ENCODE results near the gene IFNG.

Gene IFNG

DNA sequence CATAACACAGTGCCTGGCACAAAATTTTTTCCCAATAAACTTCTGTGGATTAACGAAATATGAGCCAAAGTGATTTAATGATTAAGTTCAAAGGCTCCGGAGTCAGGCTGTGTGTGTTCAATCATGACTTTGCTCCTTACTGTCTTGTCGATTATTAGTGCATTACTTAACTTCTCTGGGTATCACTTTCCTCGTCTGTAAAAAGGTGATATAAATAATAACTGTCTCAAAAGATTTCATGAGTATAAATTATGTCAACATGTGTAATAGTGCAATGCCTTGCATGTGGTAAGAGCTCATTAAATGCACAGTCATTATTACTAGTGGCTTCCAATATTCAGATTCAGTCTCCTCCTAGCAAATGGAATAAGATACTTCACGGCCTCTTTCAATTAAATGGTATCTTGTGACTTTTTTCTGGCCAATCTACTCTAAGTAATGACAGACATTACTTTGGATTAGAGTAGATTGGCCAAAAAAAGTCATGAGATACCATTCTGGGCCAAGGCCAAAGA, 6.8 kb upstream of the IFNG start:
- no peak for DNase-seq (ENCODE audit: low read depth)

DNA sequence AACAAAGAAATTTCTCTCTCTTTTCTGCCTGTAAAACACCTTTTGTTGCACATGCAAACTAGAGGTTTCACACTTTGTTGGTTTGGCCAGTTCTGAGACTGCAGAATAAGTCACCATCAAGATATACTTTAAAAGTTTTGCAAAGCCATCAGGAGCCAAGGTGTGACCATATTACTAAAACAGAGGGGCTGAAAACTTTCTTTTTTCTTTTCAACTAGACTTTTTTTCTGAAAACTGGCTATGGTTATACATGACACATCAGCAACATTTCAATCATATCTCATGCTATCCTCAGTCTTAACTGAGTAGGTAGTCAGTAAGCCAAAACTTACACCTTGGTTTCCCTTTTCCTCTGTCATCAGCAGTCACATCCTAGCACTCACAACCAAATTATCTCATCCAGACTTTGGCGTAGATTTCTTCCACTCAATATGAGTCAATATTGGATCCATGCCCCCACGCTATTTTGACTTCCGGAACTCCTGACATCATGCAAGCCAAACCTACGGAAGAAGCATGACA, 4.1 kb upstream of the IFNG start:
- DNase-seq (ENCODE audit: low read depth): no peak

GRCh38 chr12:68162374-68162773, 2.8 kb upstream of the IFNG start:
- no peak for DNase-seq (ENCODE audit: low read depth)

DNA sequence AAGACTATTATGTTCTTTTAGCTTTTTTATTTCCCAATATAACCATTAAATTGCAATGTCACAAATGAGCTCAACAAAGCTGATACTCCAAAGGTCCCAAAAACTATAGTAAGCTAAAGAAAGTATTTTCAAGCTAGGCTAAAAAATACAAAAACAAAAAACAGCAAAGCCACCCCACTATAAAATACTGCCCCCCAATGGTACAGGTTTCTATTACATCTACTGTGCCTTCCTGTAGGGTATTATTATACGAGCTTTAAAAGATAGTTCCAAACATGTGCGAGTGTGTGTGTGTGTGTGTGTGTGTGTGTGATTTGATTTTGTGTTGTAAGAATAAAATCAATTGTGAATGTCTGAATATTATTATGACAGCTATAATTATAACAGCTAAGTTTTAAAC, 1.1 kb downstream of the IFNG start:
- DNase-seq (ENCODE audit: low read depth): no peak

- DNase-seq (ENCODE audit: low read depth): no peak
Observed at GRCh38 chr12:68157380-68157779, 2.2 kb downstream of the IFNG start.

GRCh38 chr12:68156636-68157035, 2.9 kb downstream of the IFNG start:
- DNase-seq (ENCODE audit: low read depth): no peak

- no peak for DNase-seq (ENCODE audit: low read depth)
Observed at GRCh38 chr12:68154779-68155178, 4.8 kb downstream of the IFNG start.

GRCh38 chr12:68148261-68148951, 11.1 kb downstream of the IFNG start:
- no peak for DNase-seq (ENCODE audit: low read depth)

- no peak for DNase-seq (ENCODE audit: low read depth)
Observed at GRCh38 chr12:68140556-68140955, 19.0 kb downstream of the IFNG start.

DNA sequence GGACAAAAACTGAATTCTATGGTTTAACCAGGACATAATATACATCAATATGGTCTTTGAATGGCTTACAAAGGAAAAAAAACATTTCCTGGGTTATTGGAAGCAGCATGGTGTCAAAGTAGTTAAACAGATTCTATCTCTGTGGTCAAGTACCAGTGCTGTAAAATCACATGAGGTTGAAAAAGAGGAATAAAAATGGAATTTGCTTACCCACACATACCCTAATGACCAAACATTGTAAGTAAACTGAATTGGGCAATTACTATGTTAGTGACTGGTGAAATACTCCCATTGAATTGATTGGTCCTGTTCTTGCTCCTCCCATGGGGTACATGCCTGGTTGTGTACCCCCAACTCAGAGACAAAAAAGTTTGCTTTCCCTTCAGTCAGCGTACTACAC, 19.6 kb downstream of the IFNG start:
- no peak for DNase-seq (ENCODE audit: low read depth)

DNA sequence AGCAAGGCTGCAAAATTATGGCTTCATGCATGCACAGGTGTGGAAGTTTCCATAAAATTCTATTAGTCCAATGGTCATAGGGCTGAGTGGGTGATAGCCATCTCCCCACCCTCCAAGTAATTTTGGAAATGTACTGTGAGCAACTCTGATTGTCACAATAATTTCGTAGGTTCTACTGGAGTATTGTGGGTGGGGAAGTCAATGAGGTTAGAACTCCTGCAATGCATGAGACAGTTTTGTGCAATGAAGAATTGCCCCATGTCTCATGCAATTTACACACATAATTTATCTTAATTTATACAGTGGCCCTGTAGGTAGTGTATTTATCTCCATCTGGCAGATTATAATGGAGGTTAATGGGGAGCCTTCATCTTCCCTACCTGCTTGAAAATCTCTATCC, 20.5 kb downstream of the IFNG start:
- DNase-seq (ENCODE audit: low read depth): no peak

- no peak for DNase-seq (ENCODE audit: low read depth)
Observed at GRCh38 chr12:68138480-68138879, 21.1 kb downstream of the IFNG start.

GRCh38 chr12:68137335-68137830, 22.2 kb downstream of the IFNG start:
- DNase-seq (ENCODE audit: low read depth): no peak

- no peak for DNase-seq (ENCODE audit: low read depth)
Observed at GRCh38 chr12:68135520-68135919, 24.0 kb downstream of the IFNG start.

DNA sequence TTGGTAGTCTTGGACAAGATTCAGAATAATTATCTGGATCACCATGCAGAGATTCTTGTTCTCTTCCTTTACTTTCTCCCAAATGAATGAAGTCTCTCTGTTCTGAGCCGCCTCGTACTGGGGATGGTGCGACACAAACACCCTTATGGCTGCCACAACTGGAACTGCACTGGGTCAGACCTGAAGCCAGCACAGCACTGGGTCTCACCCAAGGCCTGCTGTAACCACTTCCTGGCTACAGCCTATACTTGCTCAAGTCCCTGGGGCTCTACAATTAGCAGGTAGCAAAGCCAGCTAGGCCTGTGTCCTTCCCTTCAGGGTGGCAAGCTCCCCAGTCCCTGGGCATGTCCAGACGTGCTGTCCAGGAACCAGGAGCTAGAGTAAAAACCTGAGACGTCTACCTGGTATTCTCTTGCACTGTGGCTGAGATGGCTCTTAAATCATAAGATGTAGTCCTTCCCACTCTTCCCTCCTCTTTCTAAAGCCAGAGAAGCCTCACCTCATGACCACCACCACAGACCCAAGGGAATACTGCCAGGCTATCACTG, 27.6 kb downstream of the IFNG start:
- DNase-seq (ENCODE audit: low read depth): no peak

- DNase-seq (ENCODE audit: low read depth): no peak
Observed at GRCh38 chr12:68129979-68130378, 29.6 kb downstream of the IFNG start.

- DNase-seq (ENCODE audit: low read depth): no peak
Observed at GRCh38 chr12:68122236-68122920, 37.2 kb downstream of the IFNG start.

GRCh38 chr12:68121143-68121542, 38.4 kb downstream of the IFNG start:
- DNase-seq (ENCODE audit: low read depth): no peak

DNA sequence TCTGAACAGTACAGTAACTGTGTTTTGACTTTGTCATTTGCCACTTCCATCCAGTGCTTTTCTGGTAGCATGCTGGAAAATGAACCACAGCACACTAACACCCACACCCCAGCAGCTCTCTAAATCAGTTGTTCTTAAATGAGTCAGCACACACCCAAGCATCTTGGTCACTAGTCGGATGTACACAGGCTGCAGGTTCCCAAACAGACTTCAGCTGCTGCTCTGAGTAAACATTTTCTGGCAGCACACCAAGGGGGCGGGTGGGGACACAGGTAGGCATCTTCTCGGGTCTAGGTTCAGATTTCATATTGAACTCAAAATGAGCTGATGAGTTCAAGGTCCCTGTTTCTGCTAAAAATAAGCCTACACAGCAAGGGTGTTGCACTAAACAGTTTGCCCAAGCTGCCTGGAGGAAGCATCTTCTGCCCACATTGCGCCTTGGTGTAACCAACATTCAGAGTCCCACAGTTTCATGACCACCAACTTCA, 39.8 kb downstream of the IFNG start:
- no peak for DNase-seq (ENCODE audit: low read depth)

DNA sequence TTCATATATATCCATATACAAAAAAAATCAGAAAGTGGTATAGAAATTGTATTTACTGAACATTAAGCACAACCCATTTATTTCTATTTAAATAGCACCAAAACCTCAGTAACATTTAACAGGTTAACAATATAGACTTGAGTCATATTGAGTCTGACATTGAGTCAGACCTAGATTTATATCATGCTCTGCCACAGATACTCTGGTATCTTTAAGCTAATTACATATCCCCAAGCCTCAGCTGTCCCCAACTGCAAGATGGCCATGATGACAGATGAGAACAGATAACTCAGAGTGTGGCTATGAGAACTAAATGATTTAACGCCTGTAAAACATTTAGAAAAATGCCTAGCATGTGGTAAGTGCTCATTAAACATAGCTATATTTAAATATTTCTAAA, 40.3 kb downstream of the IFNG start:
- DNase-seq (ENCODE audit: low read depth): no peak

- DNase-seq (ENCODE audit: low read depth): no peak
Observed at GRCh38 chr12:68118096-68118755, 41.3 kb downstream of the IFNG start.

GRCh38 chr12:68117661-68118060, 41.9 kb downstream of the IFNG start:
- no peak for DNase-seq (ENCODE audit: low read depth)

Data from T-helper 22 cell (primary cell).